PC-9 (cell line): ENCODE results near the gene TSEN34.

Source experiments
- EZH2 ChIP-seq: fragments of 200-600 bp; sonication (generic); IDR thresholded peaks from 2 replicates; pipeline ENCODE4 v1.8.0; 2017; ENCODE audit warnings: antibody characterized with exemption, low read depth
- TF ChIP-seq, protein P1 (sequence below): fragments of 200-600 bp; sonication (generic); conservative IDR thresholded peaks from 2 replicates; pipeline ENCODE4 v1.6.1; 2017; ENCODE audit warnings: mixed run types, antibody characterized with exemption, mild to moderate bottlenecking, moderate library complexity

DNA sequence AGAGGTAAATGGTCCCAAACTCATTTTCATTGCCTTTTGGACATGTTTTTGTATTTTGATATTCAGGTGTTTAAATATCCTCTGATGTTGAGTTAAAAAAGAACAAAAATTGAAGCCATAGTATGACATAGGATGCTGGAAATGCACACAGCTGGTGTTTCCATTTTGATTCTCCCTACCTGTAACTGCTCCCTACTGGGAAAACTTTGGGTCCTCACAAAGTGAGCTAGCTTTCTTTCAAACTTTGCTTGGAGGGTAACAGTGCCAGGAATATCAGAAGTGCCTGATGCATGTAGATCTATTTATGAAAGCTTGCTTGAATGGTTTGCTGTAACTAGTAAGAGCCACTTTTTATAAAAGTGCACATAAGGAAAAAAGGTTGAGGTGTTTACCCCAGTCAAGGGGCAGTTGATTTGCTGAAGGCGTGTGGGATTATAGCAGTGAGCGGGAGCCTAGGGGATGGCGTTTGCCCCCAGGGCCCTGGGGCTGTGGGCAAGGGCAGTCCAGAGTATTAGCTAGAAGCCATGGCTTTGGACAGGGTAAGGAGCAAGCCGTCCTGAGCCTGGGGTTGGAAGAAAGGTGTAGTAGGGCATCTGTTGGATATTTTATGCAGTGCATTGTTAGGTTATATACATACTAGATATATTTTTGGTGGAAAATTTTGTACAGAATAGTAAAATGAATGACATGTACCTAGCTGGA lies 13.8 kb downstream of the TSEN34 start:
- TF ChIP-seq EZH2: no peak
- TF ChIP-seq, protein P1, sequence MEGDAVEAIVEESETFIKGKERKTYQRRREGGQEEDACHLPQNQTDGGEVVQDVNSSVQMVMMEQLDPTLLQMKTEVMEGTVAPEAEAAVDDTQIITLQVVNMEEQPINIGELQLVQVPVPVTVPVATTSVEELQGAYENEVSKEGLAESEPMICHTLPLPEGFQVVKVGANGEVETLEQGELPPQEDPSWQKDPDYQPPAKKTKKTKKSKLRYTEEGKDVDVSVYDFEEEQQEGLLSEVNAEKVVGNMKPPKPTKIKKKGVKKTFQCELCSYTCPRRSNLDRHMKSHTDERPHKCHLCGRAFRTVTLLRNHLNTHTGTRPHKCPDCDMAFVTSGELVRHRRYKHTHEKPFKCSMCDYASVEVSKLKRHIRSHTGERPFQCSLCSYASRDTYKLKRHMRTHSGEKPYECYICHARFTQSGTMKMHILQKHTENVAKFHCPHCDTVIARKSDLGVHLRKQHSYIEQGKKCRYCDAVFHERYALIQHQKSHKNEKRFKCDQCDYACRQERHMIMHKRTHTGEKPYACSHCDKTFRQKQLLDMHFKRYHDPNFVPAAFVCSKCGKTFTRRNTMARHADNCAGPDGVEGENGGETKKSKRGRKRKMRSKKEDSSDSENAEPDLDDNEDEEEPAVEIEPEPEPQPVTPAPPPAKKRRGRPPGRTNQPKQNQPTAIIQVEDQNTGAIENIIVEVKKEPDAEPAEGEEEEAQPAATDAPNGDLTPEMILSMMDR: no peak
